Tibial nerve (tissue), 4 donors: ENCODE results near the gene SMG6.

Source experiments
- EP300 ChIP-seq, 2 donors: sonication (generic); formaldehyde crosslinking; IDR thresholded peaks; one replicate each; pipeline ENCODE4 v1.6.1; 2017; ENCODE audit warnings: antibody characterized with exemption in 2 of 2, mild to moderate bottlenecking in 1 of 2
- TF ChIP-seq, protein P1 (sequence below), 5 experiments: fragments of 200-600 bp in 3 of 5; fragments of 450-650 bp in 2 of 5; sonication (generic) in 3 of 5; IDR thresholded peaks; one replicate each; pipeline ENCODE4 v1.5.1; 2016 to 2019; ENCODE audit warnings: antibody characterized with exemption in 5 of 5, mild to moderate bottlenecking in 3 of 5, moderate library complexity in 2 of 5

DNA sequence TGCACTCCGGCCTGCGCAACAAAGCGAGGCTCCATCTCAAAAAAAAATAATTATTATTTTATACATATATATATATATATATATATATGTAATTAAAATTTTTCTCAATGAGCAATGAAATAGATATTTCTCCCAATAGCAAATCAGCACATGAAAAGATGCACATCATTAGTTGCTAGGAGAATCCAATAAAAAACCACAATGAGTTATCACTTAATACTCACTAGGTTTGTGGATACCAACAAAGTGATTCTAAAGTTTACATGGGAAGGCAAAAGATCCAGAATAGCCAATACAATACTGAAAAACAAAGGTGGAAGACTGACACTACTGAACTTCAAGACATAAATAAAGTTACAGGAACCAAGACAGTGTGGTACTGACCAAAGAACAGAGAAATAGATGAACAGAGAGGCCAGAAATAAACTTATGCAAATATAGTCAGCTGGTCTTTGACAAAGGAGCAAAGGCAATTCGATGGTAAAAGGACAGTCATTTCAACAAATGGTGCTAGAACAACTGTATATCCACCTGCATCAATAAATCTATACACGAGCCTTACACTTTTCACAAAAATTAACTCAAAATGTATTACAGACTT, 13.6 kb downstream of the SMG6 start:
- TF ChIP-seq, protein P1, sequence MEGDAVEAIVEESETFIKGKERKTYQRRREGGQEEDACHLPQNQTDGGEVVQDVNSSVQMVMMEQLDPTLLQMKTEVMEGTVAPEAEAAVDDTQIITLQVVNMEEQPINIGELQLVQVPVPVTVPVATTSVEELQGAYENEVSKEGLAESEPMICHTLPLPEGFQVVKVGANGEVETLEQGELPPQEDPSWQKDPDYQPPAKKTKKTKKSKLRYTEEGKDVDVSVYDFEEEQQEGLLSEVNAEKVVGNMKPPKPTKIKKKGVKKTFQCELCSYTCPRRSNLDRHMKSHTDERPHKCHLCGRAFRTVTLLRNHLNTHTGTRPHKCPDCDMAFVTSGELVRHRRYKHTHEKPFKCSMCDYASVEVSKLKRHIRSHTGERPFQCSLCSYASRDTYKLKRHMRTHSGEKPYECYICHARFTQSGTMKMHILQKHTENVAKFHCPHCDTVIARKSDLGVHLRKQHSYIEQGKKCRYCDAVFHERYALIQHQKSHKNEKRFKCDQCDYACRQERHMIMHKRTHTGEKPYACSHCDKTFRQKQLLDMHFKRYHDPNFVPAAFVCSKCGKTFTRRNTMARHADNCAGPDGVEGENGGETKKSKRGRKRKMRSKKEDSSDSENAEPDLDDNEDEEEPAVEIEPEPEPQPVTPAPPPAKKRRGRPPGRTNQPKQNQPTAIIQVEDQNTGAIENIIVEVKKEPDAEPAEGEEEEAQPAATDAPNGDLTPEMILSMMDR (IDR thresholded peaks at IDR 0.05), result no peak
- no peak for TF ChIP-seq EP300 (IDR thresholded peaks at IDR 0.05)
